Nephron progenitor cell (in vitro differentiated cells): ENCODE results near the gene DUSP5.
A peak's percentile ranks its signal among the peaks of the same experiment; 100 is the strongest.

Source experiments
- DNase-seq: peaks from one replicate; pipeline ENCODE4 v3.0.0; 2021
- H3K27ac Mint-ChIP-seq: 2 replicates; pipeline ENCODE4 v1.8.0; 2021; ENCODE audit warnings: mild to moderate bottlenecking, moderate library complexity, mixed read lengths
- H3K27me3 Mint-ChIP-seq: 2 replicates; pipeline ENCODE4 v1.8.0; 2021; ENCODE audit warnings: mild to moderate bottlenecking, low read depth, mixed read lengths; ENCODE audit not compliant: poor library complexity
- H3K36me3 Mint-ChIP-seq: 2 replicates; pipeline ENCODE4 v1.8.0; 2021; ENCODE audit warnings: low read depth, mixed read lengths
- H3K4me1 Mint-ChIP-seq: 2 replicates; pipeline ENCODE4 v1.8.0; 2021; ENCODE audit warnings: mixed read lengths
- H3K4me3 Mint-ChIP-seq: 2 replicates; pipeline ENCODE4 v1.8.0; 2021; ENCODE audit warnings: mild to moderate bottlenecking, moderate library complexity, mixed read lengths
- H3K9me3 Mint-ChIP-seq: 2 replicates; pipeline ENCODE4 v1.8.0; 2021; ENCODE audit warnings: mild to moderate bottlenecking, moderate library complexity, mixed read lengths
- TF ChIP-seq, protein P1 (sequence below): fragments of 200-600 bp; sonication (generic); IDR thresholded peaks from 2 replicates; pipeline ENCODE4 v1.5.0; 2021; ENCODE audit warnings: antibody characterized with exemption

The DUSP5 gene

DNA sequence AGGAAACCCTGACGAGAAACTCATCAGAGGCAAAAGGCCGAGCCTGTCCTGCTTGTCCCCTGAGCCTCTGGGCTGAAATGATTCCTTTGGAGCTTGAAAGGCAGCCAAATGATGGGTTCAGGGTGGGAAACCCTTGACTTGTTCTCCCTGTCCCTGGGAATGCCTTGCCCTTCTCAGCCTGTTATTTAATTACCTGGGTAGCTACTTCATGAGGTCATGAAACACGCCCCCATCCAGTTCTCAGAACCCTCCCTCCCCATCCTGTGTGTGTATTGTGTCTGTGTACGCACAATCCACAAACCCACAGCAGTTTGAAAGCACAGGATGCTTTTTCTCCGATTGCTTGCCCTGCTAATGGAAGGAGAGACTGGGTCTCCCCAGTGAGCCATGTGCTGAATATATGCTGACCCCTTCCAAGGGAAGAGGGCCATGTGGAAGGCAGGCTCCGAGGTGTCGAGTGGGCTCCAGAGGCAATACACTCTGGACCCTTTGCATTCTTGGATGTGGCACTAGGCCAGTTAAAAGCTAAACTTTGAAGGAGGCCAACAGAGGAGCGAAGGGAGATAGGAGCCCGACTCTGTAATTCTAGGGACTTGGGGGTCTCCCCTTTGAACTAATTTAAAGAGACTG is 10.6 kb downstream of the DUSP5 start:
- Mint-ChIP-seq H3K4me1 (peaks cover 41% of the 10 kb centered on the region), H3K36me3 (peaks cover 83% of the 10 kb centered on the region), H3K27me3 (peaks cover 7% of the 10 kb centered on the region), H3K9me3 (no peaks in the 10 kb centered on the region), H3K27ac (peak overlapping the region; percentile 43), H3K4me3 (no peak overlapping the region)
- DNase-seq, result no peak
- TF ChIP-seq, protein P1, sequence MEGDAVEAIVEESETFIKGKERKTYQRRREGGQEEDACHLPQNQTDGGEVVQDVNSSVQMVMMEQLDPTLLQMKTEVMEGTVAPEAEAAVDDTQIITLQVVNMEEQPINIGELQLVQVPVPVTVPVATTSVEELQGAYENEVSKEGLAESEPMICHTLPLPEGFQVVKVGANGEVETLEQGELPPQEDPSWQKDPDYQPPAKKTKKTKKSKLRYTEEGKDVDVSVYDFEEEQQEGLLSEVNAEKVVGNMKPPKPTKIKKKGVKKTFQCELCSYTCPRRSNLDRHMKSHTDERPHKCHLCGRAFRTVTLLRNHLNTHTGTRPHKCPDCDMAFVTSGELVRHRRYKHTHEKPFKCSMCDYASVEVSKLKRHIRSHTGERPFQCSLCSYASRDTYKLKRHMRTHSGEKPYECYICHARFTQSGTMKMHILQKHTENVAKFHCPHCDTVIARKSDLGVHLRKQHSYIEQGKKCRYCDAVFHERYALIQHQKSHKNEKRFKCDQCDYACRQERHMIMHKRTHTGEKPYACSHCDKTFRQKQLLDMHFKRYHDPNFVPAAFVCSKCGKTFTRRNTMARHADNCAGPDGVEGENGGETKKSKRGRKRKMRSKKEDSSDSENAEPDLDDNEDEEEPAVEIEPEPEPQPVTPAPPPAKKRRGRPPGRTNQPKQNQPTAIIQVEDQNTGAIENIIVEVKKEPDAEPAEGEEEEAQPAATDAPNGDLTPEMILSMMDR, result no peak

DNA sequence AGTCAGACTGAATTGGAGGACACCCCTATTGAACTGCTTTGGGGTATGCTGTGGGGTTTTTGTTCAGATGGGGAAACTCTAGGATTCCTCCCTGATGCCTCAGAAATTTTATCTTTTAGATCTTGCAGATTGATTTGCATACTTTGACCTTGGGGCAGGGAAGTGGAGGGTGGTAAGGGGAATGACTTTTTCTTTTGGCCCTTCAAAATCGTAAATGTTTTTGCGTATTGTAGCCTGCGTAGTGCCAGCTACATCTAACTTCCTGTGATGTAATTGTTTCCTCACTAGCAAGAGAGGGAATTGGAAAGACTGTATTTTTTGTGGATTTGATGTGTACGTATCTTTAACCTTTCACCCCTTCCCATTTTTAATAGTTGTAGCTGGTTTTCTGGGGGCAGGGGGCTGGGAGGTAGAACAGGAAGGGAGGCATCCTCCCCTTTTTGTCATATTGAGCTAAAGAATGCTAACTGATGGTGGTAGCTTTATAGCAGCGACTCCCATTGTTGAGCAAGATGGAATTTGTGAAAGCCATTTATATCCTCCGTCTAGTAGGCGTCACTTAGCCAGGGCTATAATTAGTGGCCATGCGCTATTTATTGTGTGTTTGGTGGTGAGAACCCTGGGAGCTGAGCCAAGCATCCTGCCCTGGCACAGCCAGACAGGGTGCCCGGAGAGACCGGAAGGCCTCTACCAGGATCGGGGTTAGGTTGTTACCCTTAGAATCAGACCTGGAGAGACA is 11.3 kb downstream of the DUSP5 start:
- DNase-seq, result no peak
- peaks cover 90% of the 10 kb centered on the region for H3K36me3 Mint-ChIP-seq
- peaks cover 34% of the 10 kb centered on the region for H3K4me1 Mint-ChIP-seq
- peaks cover 7% of the 10 kb centered on the region for H3K27me3 Mint-ChIP-seq
- TF ChIP-seq, protein P1, result no peak
- H3K9me3 Mint-ChIP-seq, result no peaks in the 10 kb centered on the region
- H3K27ac Mint-ChIP-seq, result no peak overlapping the region
- no peak overlapping the region for H3K4me3 Mint-ChIP-seq

DNA sequence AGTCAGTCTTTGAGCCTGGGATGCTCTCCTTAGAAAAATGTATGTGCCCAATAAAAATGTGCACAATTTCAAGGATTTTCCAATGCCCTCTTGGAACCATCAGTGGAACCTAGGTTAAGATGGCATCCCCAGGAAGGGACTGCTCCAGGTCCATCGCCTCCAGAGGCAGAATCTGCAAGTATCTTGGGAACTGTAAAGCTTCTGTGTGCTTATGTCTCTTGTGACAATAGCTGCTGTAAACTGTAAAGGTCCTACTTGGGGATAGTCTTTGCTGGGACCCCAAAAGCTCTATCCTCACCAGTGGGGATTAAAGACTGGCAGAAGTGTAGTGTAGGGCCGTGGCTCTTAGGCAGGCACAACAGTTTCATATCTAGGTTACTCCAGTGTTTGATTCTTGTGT is 11.9 kb downstream of the DUSP5 start:
- H3K9me3 Mint-ChIP-seq, result no peaks in the 10 kb centered on the region
- peaks cover 7% of the 10 kb centered on the region for H3K27me3 Mint-ChIP-seq
- H3K36me3 Mint-ChIP-seq, result peaks cover 88% of the 10 kb centered on the region
- no peak overlapping the region for H3K4me3 Mint-ChIP-seq
- TF ChIP-seq, protein P1, result no peak
- DNase-seq, result no peak
- no peak overlapping the region for H3K27ac Mint-ChIP-seq
- H3K4me1 Mint-ChIP-seq, result peaks cover 29% of the 10 kb centered on the region

DNA sequence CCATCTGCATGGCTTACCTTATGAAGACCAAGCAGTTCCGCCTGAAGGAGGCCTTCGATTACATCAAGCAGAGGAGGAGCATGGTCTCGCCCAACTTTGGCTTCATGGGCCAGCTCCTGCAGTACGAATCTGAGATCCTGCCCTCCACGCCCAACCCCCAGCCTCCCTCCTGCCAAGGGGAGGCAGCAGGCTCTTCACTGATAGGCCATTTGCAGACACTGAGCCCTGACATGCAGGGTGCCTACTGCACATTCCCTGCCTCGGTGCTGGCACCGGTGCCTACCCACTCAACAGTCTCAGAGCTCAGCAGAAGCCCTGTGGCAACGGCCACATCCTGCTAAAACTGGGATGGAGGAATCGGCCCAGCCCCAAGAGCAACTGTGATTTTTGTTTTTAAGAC is 12.4 kb downstream of the DUSP5 start:
- TF ChIP-seq, protein P1, result no peak
- Mint-ChIP-seq H3K27me3 (peaks cover 7% of the 10 kb centered on the region), H3K27ac (no peak overlapping the region), H3K4me3 (no peak overlapping the region), H3K9me3 (no peaks in the 10 kb centered on the region), H3K36me3 (peaks cover 88% of the 10 kb centered on the region), H3K4me1 (peaks cover 29% of the 10 kb centered on the region)
- no peak for DNase-seq

DNA sequence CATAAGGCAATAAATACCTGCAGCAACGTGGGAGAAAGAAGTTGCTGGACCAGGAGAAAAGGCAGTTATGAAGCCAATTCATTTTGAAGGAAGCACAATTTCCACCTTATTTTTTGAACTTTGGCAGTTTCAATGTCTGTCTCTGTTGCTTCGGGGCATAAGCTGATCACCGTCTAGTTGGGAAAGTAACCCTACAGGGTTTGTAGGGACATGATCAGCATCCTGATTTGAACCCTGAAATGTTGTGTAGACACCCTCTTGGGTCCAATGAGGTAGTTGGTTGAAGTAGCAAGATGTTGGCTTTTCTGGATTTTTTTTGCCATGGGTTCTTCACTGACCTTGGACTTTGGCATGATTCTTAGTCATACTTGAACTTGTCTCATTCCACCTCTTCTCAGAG is 13.0 kb downstream of the DUSP5 start:
- peaks cover 29% of the 10 kb centered on the region for H3K4me1 Mint-ChIP-seq
- peaks cover 88% of the 10 kb centered on the region for H3K36me3 Mint-ChIP-seq
- TF ChIP-seq, protein P1, result no peak
- no peaks in the 10 kb centered on the region for H3K9me3 Mint-ChIP-seq
- no peak for DNase-seq
- no peak overlapping the region for H3K4me3 Mint-ChIP-seq
- peaks cover 7% of the 10 kb centered on the region for H3K27me3 Mint-ChIP-seq
- no peak overlapping the region for H3K27ac Mint-ChIP-seq
